HL-60 (cell line): Measurements from ENCODE around the gene TRIM22.
A peak's percentile ranks its signal among the peaks of the same experiment; 100 is the strongest.
"Not testable (repeated sequence)": the region's sequence is repeated elsewhere in the genome, so short reads cannot be mapped to it uniquely, and the experiment has no call there.

Experiments
- DNase-seq, 2 experiments: peaks; one replicate each; pipeline ENCODE4 v3.0.0-alpha.2; 2010 to 2020; ENCODE audit warnings: low read depth in 1 of 2, low spot score in 1 of 2
- H3K27ac ChIP-seq: fragments of 250-450 bp; sonication (Bioruptor Pico); replicated peaks from 2 replicates; pipeline ENCODE4 v1.5.1; 2020; ENCODE audit warnings: mild to moderate bottlenecking, moderate library complexity
- H3K27me3 ChIP-seq: fragments of 250-450 bp; sonication (Bioruptor Pico); 2 replicates; pipeline ENCODE4 v1.5.1; 2021; ENCODE audit warnings: mild to moderate bottlenecking, moderate library complexity; ENCODE audit not compliant: insufficient read depth, poor library complexity, severe bottlenecking
- H3K4me3 ChIP-seq: replicated peaks from 2 replicates; pipeline ENCODE4 v1.5.1; 2011; ENCODE audit warnings: mild to moderate bottlenecking, control low read depth, low read length; ENCODE audit not compliant: insufficient read depth
- GABPA ChIP-seq: IDR thresholded peaks from 2 replicates; pipeline ENCODE4 v1.6.1; 2012; ENCODE audit warnings: low read depth
- POLR2AphosphoS5 ChIP-seq: IDR thresholded peaks from 2 replicates; pipeline ENCODE4 v1.6.1; 2012; ENCODE audit warnings: low read depth
- SPI1 ChIP-seq: IDR thresholded peaks from 2 replicates; pipeline ENCODE4 v1.6.1; 2012; ENCODE audit warnings: low read depth, mild to moderate bottlenecking, borderline replicate concordance
- TF ChIP-seq, protein P1 (sequence below): IDR thresholded peaks from one replicate; pipeline ENCODE4 v1.5.1; 2011; ENCODE audit warnings: low read length, control low read depth, inconsistent platforms; ENCODE audit not compliant: insufficient read depth
- TF ChIP-seq, protein P2 (sequence below): IDR thresholded peaks from 2 replicates; pipeline ENCODE4 v1.6.1; 2012; ENCODE audit warnings: low read depth; ENCODE audit not compliant: insufficient replicate concordance

The TRIM22 gene

DNA sequence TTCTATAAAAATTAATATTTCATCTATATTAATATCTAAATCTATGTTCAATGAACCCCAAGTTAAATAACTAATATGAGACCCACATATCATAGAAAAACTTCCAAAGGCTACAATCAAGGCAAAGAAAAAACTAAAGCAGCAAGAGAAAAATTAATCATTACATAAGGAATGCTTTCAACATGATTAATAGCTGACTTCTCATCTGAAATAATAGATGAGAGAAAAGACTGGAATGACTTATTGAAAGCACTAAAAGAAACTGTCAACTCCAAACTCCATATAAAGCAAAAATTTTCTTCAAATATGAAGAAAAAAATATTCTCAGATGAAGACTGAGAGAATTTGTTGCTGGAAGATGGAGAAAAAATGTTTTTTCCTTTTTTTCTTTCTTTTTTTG is 17.8 kb upstream of the TRIM22 start:
- H3K27me3 ChIP-seq, result no peaks in the 10 kb centered on the region
- no peak overlapping the region for H3K27ac ChIP-seq
- no peak for DNase-seq
- TF ChIP-seq GABPA (no peak), POLR2AphosphoS5 (no peak), SPI1 (no peak)
- no peak overlapping the region for H3K4me3 ChIP-seq

DNA sequence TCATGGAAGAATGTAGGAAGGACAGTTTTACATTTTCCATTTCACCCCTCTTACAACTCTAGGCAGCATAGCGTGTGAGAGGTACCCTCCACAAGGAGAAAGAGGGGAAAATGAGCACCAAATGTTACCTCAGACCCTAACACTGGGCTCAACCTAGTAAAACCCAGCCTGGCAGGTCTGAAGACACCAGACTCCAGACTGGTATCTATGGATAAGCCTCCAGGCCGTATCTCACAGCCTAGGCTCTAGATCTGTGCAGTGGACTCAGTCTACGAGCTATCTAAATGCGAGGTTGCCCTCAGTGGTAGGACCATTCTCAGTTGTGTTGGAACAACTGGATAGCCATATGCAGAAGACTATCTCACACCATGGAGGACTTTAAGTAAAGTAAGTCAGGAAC is 15.2 kb upstream of the TRIM22 start:
- H3K27ac ChIP-seq, result no peak overlapping the region
- H3K27me3 ChIP-seq, result no peaks in the 10 kb centered on the region
- H3K4me3 ChIP-seq, result no peak overlapping the region
- TF ChIP-seq POLR2AphosphoS5 (no peak), GABPA (no peak), SPI1 (no peak)
- TF ChIP-seq, protein P1, sequence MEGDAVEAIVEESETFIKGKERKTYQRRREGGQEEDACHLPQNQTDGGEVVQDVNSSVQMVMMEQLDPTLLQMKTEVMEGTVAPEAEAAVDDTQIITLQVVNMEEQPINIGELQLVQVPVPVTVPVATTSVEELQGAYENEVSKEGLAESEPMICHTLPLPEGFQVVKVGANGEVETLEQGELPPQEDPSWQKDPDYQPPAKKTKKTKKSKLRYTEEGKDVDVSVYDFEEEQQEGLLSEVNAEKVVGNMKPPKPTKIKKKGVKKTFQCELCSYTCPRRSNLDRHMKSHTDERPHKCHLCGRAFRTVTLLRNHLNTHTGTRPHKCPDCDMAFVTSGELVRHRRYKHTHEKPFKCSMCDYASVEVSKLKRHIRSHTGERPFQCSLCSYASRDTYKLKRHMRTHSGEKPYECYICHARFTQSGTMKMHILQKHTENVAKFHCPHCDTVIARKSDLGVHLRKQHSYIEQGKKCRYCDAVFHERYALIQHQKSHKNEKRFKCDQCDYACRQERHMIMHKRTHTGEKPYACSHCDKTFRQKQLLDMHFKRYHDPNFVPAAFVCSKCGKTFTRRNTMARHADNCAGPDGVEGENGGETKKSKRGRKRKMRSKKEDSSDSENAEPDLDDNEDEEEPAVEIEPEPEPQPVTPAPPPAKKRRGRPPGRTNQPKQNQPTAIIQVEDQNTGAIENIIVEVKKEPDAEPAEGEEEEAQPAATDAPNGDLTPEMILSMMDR, result no peak
- TF ChIP-seq, protein P2, sequence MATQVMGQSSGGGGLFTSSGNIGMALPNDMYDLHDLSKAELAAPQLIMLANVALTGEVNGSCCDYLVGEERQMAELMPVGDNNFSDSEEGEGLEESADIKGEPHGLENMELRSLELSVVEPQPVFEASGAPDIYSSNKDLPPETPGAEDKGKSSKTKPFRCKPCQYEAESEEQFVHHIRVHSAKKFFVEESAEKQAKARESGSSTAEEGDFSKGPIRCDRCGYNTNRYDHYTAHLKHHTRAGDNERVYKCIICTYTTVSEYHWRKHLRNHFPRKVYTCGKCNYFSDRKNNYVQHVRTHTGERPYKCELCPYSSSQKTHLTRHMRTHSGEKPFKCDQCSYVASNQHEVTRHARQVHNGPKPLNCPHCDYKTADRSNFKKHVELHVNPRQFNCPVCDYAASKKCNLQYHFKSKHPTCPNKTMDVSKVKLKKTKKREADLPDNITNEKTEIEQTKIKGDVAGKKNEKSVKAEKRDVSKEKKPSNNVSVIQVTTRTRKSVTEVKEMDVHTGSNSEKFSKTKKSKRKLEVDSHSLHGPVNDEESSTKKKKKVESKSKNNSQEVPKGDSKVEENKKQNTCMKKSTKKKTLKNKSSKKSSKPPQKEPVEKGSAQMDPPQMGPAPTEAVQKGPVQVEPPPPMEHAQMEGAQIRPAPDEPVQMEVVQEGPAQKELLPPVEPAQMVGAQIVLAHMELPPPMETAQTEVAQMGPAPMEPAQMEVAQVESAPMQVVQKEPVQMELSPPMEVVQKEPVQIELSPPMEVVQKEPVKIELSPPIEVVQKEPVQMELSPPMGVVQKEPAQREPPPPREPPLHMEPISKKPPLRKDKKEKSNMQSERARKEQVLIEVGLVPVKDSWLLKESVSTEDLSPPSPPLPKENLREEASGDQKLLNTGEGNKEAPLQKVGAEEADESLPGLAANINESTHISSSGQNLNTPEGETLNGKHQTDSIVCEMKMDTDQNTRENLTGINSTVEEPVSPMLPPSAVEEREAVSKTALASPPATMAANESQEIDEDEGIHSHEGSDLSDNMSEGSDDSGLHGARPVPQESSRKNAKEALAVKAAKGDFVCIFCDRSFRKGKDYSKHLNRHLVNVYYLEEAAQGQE, result no peak
- DNase-seq, result no peak

DNA sequence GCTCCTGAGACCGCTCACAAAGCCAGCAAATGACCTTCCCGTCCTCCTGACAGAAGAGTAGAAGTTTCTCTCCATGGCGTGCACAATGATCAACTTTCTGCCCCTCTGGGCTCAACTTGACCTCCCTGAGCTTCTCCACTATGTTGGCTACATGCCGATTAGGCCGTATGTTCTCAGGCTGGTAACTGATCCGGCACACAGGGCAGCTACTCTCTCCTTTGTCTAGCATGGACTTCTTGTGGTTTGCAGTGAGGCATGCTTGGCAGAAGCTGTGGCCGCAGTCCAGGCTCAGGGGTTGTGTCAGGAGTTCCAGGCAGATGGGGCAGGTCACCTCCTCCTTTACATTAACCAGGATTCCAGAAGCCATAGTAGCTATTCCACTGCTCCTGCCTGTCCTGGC is 9.8 kb upstream of the TRIM22 start:
- TF ChIP-seq POLR2AphosphoS5, result no peak
- TF ChIP-seq, protein P2, result no peak
- no peak for TF ChIP-seq SPI1
- TF ChIP-seq, protein P1, result no peak
- no peak for TF ChIP-seq GABPA
- Histone ChIP-seq H3K27me3 (no peaks in the 10 kb centered on the region), H3K4me3 (no peak overlapping the region), H3K27ac (no peak overlapping the region)
- DNase-seq, result no peak

DNA sequence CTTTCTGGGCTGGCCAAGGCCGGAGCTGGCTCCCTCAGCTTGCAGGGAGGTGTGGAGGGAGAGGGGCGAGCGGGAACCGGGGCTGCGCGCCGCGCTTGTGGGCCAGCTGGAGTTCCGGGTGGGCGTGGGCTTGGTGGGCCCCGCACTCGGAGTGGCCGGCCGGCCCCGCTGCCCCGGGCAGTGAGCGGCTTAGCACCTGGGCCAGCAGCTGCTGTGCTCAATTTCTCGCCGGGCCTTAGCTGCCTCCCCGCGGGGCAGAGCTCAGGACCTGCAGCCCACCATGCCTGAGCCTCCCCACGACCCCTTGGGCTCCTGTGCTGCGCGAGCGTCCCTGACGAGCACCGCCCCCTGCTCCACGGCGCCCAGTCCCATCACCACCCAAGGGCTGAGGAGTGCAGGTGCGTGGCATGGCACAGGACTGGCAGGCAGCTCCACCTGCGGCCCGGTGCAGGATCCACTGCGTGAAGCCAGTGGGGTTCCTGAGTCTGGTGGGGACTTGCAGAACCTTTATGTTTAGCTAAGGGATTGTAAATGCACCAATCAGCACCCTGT is 6.6 kb upstream of the TRIM22 start:
- H3K27ac ChIP-seq, DNase-seq: not testable (repeated sequence)

DNA sequence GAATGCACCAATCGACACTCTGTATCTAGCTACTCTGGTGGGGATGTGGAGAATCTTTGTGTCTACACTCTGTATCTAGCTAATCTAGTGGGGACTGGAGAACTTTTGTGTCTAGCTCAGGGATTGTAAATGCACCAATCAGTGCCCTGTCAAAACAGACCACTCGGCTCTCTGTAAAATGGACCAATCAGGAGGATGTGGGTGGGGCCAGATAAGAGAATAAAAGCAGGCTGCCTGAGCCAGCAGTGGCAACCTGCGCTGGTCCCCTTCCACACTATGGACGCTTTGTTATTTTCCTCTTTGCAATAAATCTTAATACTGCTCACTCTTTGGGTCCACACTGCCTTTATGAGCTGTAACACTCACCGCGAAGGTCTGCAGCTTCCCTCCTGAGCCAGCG is 6.0 kb upstream of the TRIM22 start:
- peak in 1 of 2 experiments; percentile 6 for DNase-seq
- not testable (repeated sequence) for H3K4me3 ChIP-seq, H3K27ac ChIP-seq, H3K27me3 ChIP-seq

More for the DNA sequence above, 6.6 kb upstream of the TRIM22 start:
- not testable (repeated sequence) for H3K4me3 ChIP-seq, H3K27me3 ChIP-seq
